Thyroid gland (tissue), 4 donors: ENCODE measurements around the gene CD96. TPM values are rescaled to one million over a fixed set of nuclear protein-coding genes. Genes with fewer than 3 reads are reported as not detected.

Source experiments
- DNase-seq, 2 donors: peaks; one replicate each; pipeline ENCODE4 v3.0.0-alpha.2; 2019
- H3K27ac ChIP-seq, 3 donors: fragments of 200-600 bp; sonication (generic); 1 replicate in 2 of 3; 2 replicates in 1 of 3; pipeline ENCODE4 v1.5.1; 2016 to 2019; ENCODE audit warnings: mild to moderate bottlenecking in 1 of 3, moderate library complexity in 1 of 3
- H3K27me3 ChIP-seq: fragments of 200-600 bp; sonication (generic); one replicate; pipeline ENCODE4 v1.5.1; 2019
- H3K36me3 ChIP-seq, 2 donors: fragments of 200-600 bp; sonication (generic); one replicate each; pipeline ENCODE4 v1.5.1; 2016 to 2019
- H3K4me1 ChIP-seq, 2 donors: fragments of 200-600 bp; sonication (generic); one replicate each; pipeline ENCODE4 v1.5.1; 2017 to 2019
- H3K4me3 ChIP-seq, 3 donors: fragments of 200-600 bp; sonication (generic); replicated peaks in 1 of 3; 1 replicate in 2 of 3; 2 replicates in 1 of 3; pipeline ENCODE4 v1.5.1; 2016; ENCODE audit warnings: mild to moderate bottlenecking in 1 of 3
- H3K9me3 ChIP-seq: fragments of 200-600 bp; sonication (generic); one replicate; pipeline ENCODE4 v1.5.1; 2017
- CTCF ChIP-seq, 6 experiments: fragments of 200-600 bp in 3 of 6; fragments of 450-650 bp in 3 of 6; sonication (generic) in 3 of 6; IDR thresholded peaks; one replicate each; pipeline ENCODE4 v1.5.1; 2016 to 2019; ENCODE audit warnings: antibody characterized with exemption in 6 of 6, mild to moderate bottlenecking in 2 of 6, inconsistent platforms in 1 of 6, moderate library complexity in 1 of 6
- POLR2A ChIP-seq, 2 donors: fragments of 450-650 bp; IDR thresholded peaks; one replicate each; pipeline ENCODE4 v1.6.1; 2017; ENCODE audit warnings: antibody characterized with exemption in 2 of 2, mild to moderate bottlenecking in 2 of 2, moderate library complexity in 1 of 2
- WGBS, 2 donors: methylation state at CpG; one replicate each; pipeline ENCODE4 v1.1.5; 2017; 5-methylcytosine and 5-hydroxymethylcytosine counted together
- intact Hi-C: fragments of 100-400 bp; cut with DNase I; formaldehyde crosslinking; loops from one replicate; pipeline ENCODE4 v1.15.1; 2023
- total RNA-seq, 4 donors: library from RNA; depleted of rRNA; stranded (reverse); fragments of >200 nt; gene quantifications; one replicate each; pipeline ENCODE4 v1.2.3, GENCODE V29; 2016

The CD96 gene
- total RNA-seq, 4 donors from 2014 or later, result 2.8 to 4.6 (median 3.7) TPM

- Histone ChIP-seq H3K27ac (no peak overlapping the region), H3K9me3 (no peaks in the 10 kb centered on the region), H3K27me3 (no peaks in the 10 kb centered on the region), H3K4me3 (no peak overlapping the region), H3K4me1 (peaks cover 3 to 13% of the 10 kb centered on the region in 2 donors), H3K36me3 (no peaks in the 10 kb centered on the region)
- intact Hi-C loops, result no loop called here
- TF ChIP-seq POLR2A (IDR thresholded peaks at IDR 0.05) (no peak), CTCF (IDR thresholded peaks at IDR 0.05) (no peak)
- no peak for DNase-seq
- WGBS, 2 donors, result 66 to 73% methylated on average over 4 of the region's 4 CpGs
Measured at GRCh38 chr3:111666041-111666735, 124.2 kb downstream of the CD96 start.

GRCh38 chr3:111667170-111667569 is 125.2 kb downstream of the CD96 start:
- intact Hi-C loops, result no loop called here
- no peak overlapping the region for H3K4me3 ChIP-seq
- WGBS, 2 donors, result 93 to 94% methylated on average over 5 of the region's 5 CpGs
- no peaks in the 10 kb centered on the region for H3K9me3 ChIP-seq
- DNase-seq, result no peak
- H3K4me1 ChIP-seq, result peaks cover 3 to 13% of the 10 kb centered on the region in 2 donors
- no peaks in the 10 kb centered on the region for H3K36me3 ChIP-seq
- no peaks in the 10 kb centered on the region for H3K27me3 ChIP-seq
- H3K27ac ChIP-seq, result no peak overlapping the region
- TF ChIP-seq CTCF (IDR thresholded peaks at IDR 0.05), result no peak
- no peak for TF ChIP-seq POLR2A (IDR thresholded peaks at IDR 0.05)

- TF ChIP-seq CTCF (IDR thresholded peaks at IDR 0.05) (no peak), POLR2A (IDR thresholded peaks at IDR 0.05) (no peak)
- no peak for DNase-seq
- Histone ChIP-seq H3K4me3 (no peak overlapping the region), H3K4me1 (peaks cover 3 to 13% of the 10 kb centered on the region in 2 donors), H3K9me3 (no peaks in the 10 kb centered on the region), H3K36me3 (no peaks in the 10 kb centered on the region), H3K27me3 (no peaks in the 10 kb centered on the region), H3K27ac (peak overlapping the region in 1 of 3 donors; percentile 2)
- WGBS, 2 donors, result 58 to 68% methylated on average over 5 of the region's 5 CpGs
- intact Hi-C loops, result no loop called here
Measured at GRCh38 chr3:111667621-111668239, 125.7 kb downstream of the CD96 start.

GRCh38 chr3:111668326-111668725 is 126.3 kb downstream of the CD96 start:
- Histone ChIP-seq H3K36me3 (no peaks in the 10 kb centered on the region), H3K4me3 (no peak overlapping the region), H3K27me3 (no peaks in the 10 kb centered on the region), H3K4me1 (peaks cover 3 to 13% of the 10 kb centered on the region in 2 donors), H3K27ac (no peak overlapping the region), H3K9me3 (no peaks in the 10 kb centered on the region)
- intact Hi-C loops, result no loop called here
- DNase-seq, result no peak
- TF ChIP-seq POLR2A (IDR thresholded peaks at IDR 0.05) (no peak), CTCF (IDR thresholded peaks at IDR 0.05) (no peak)

- intact Hi-C loops, result no loop called here
- Histone ChIP-seq H3K9me3 (no peaks in the 10 kb centered on the region), H3K4me3 (no peak overlapping the region), H3K27me3 (no peaks in the 10 kb centered on the region), H3K4me1 (peaks cover 8 to 13% of the 10 kb centered on the region in 2 donors), H3K36me3 (no peaks in the 10 kb centered on the region), H3K27ac (no peak overlapping the region)
- TF ChIP-seq CTCF (IDR thresholded peaks at IDR 0.05) (peak; percentile 43 to 90 (median 75)), POLR2A (IDR thresholded peaks at IDR 0.05) (no peak)
- WGBS, 2 donors, result 37% methylated on average over 5 of the region's 5 CpGs
- DNase-seq, result no peak
Measured at GRCh38 chr3:111668888-111669488, 127.0 kb downstream of the CD96 start.
